Tibial nerve (tissue), 4 donors: ENCODE data around the gene HYAL2. TPM values are rescaled to one million over a fixed set of nuclear protein-coding genes. Genes with fewer than 3 reads are reported as not detected.

Source experiments
- DNase-seq, 2 donors: peaks; one replicate each; pipeline ENCODE4 v3.0.0-alpha.2; 2019; ENCODE audit warnings: low spot score in 2 of 2
- H3K27ac ChIP-seq, 4 donors: fragments of 200-600 bp; sonication (generic) in 3 of 4; one replicate each; pipeline ENCODE4 v1.5.1; 2017 to 2019; ENCODE audit warnings: mild to moderate bottlenecking in 1 of 4
- H3K27me3 ChIP-seq, 2 donors: fragments of 200-600 bp; sonication (generic) in 1 of 2; one replicate each; pipeline versions ENCODE4 v1.5.1 to v1.6.0; 2017 to 2019
- H3K36me3 ChIP-seq, 3 donors: fragments of 200-600 bp; sonication (generic); one replicate each; pipeline ENCODE4 v1.5.1; 2018 to 2019
- H3K4me1 ChIP-seq, 4 donors: fragments of 200-600 bp; sonication (generic) in 3 of 4; one replicate each; pipeline ENCODE4 v1.5.1; 2017 to 2019
- H3K4me3 ChIP-seq, 4 donors: fragments of 200-600 bp; sonication (generic) in 3 of 4; one replicate each; pipeline ENCODE4 v1.5.1; 2017 to 2019; ENCODE audit warnings: mild to moderate bottlenecking in 1 of 4, moderate library complexity in 1 of 4
- H3K9me3 ChIP-seq, 4 donors: fragments of 200-600 bp; sonication (generic) in 3 of 4; one replicate each; pipeline ENCODE4 v1.5.1; 2017 to 2019
- EP300 ChIP-seq, 2 donors: sonication (generic); formaldehyde crosslinking; IDR thresholded peaks; one replicate each; pipeline ENCODE4 v1.6.1; 2017; ENCODE audit warnings: antibody characterized with exemption in 2 of 2, mild to moderate bottlenecking in 1 of 2
- POLR2A ChIP-seq, 2 donors: fragments of 450-650 bp; IDR thresholded peaks; one replicate each; pipeline ENCODE4 v1.6.1; 2017; ENCODE audit warnings: antibody characterized with exemption in 2 of 2, mild to moderate bottlenecking in 2 of 2, moderate library complexity in 2 of 2
- WGBS, 2 donors: methylation state at CpG; one replicate each; pipeline ENCODE4 v1.1.5; 2018; 5-methylcytosine and 5-hydroxymethylcytosine counted together
- total RNA-seq, 4 donors: library from RNA; depleted of rRNA; stranded (reverse); fragments of >200 nt; gene quantifications; one replicate each; pipeline ENCODE4 v1.1.0, GENCODE V29; 2016
- TF ChIP-seq, protein P1 (sequence below), 5 experiments: fragments of 200-600 bp in 3 of 5; fragments of 450-650 bp in 2 of 5; sonication (generic) in 3 of 5; IDR thresholded peaks; one replicate each; pipeline ENCODE4 v1.5.1; 2016 to 2019; ENCODE audit warnings: antibody characterized with exemption in 5 of 5, mild to moderate bottlenecking in 3 of 5, moderate library complexity in 2 of 5

HYAL2 gene
- total RNA-seq, 4 donors from 2014 or later, result 86.9 to 169 (median 129) TPM

DNA sequence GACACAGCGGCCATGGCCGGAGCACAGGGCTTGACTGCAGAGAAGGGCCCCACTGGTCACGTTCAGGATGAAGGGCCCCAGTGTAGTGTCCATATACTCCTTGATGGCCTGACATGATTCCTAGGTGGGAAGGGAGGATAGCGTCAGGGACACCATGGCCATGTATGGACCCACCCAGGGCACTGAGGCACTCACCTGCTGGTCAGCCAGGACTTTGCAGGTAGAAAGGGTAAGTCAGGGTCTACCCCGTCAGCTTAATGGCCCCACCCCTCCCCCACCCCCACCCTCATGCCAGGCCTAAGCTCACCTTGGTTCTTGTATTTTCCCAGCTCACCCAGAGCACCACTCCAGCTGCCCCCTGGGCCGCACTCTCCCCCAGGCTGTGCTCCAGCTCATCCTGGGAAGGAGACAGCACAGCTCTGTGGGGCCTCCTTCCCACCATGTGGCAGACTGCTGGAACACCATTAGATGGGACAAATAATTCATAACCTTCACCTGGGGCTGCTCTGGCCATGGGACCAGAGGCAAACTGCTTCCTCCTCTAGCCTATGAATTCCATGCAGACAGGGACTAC, 21.8 kb downstream of the HYAL2 start:
- peak overlapping the region; percentile 75 to 97 (median 91) for H3K27ac ChIP-seq
- TF ChIP-seq, protein P1, sequence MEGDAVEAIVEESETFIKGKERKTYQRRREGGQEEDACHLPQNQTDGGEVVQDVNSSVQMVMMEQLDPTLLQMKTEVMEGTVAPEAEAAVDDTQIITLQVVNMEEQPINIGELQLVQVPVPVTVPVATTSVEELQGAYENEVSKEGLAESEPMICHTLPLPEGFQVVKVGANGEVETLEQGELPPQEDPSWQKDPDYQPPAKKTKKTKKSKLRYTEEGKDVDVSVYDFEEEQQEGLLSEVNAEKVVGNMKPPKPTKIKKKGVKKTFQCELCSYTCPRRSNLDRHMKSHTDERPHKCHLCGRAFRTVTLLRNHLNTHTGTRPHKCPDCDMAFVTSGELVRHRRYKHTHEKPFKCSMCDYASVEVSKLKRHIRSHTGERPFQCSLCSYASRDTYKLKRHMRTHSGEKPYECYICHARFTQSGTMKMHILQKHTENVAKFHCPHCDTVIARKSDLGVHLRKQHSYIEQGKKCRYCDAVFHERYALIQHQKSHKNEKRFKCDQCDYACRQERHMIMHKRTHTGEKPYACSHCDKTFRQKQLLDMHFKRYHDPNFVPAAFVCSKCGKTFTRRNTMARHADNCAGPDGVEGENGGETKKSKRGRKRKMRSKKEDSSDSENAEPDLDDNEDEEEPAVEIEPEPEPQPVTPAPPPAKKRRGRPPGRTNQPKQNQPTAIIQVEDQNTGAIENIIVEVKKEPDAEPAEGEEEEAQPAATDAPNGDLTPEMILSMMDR (IDR thresholded peaks at IDR 0.05), result no peak
- TF ChIP-seq POLR2A (IDR thresholded peaks at IDR 0.05) (no peak), EP300 (IDR thresholded peaks at IDR 0.05) (no peak)
- no peaks in the 10 kb centered on the region for H3K27me3 ChIP-seq
- H3K4me3 ChIP-seq, result peak overlapping the region in 1 of 4 donors; percentile 82
- DNase-seq, result no peak
- WGBS, 2 donors, result 61 to 64% methylated on average over 5 to 6 of the region's 6 CpGs
- no peaks in the 10 kb centered on the region for H3K9me3 ChIP-seq
- peaks cover 0 to 16% (median 0%) of the 10 kb centered on the region in 3 donors for H3K36me3 ChIP-seq
- H3K4me1 ChIP-seq, result peaks cover 0 to 59% (median 40%) of the 10 kb centered on the region in 4 donors

DNA sequence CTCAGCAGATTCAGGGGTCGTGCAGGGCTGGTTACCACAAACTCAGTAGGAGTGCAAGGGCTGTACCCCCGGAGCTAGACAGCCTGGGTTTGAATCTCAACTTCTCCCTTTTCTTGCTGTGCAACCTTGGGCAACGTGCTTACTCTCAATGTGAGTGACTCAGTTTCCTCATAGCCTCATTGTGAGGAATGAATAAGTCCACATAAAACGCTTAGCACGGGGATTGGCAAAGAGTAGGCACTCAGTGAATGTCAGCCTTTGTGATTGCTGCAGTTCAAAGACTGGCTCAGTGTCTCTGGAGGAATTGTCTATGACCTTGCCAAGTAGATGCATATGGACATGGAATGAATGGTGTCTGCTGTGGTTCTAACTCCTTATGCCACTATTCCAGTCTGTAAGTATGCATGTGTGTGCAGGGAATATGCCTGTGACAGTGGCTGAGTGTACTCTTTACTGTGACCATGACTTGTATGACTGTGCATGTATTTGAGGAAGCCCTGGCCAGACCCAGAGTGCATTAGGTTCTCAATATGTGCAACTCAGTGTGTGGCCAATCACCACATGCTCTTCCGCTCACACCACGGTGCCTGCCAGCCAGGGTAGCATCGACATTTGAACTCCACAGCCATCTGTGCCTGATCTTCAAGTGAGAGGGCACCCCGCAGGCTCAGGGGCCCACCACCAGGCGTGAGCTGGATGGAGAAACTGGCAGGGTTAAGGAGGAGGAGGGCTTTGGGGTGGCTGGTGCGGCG, 22.4 kb downstream of the HYAL2 start:
- no peak for DNase-seq
- peaks cover 0 to 16% (median 0%) of the 10 kb centered on the region in 3 donors for H3K36me3 ChIP-seq
- peak overlapping the region; percentile 42 to 82 (median 74) for H3K4me3 ChIP-seq
- no peaks in the 10 kb centered on the region for H3K27me3 ChIP-seq
- H3K4me1 ChIP-seq, result peaks cover 0 to 59% (median 40%) of the 10 kb centered on the region in 4 donors
- peak overlapping the region; percentile 75 to 97 (median 91) for H3K27ac ChIP-seq
- 19 to 35% methylated on average over 12 of the region's 12 CpGs for WGBS, 2 donors
- H3K9me3 ChIP-seq, result no peaks in the 10 kb centered on the region
- TF ChIP-seq, protein P1 (IDR thresholded peaks at IDR 0.05), result peak in 1 of 5 experiments; percentile 24
- TF ChIP-seq EP300 (IDR thresholded peaks at IDR 0.05), result no peak
- no peak for TF ChIP-seq POLR2A (IDR thresholded peaks at IDR 0.05)

DNA sequence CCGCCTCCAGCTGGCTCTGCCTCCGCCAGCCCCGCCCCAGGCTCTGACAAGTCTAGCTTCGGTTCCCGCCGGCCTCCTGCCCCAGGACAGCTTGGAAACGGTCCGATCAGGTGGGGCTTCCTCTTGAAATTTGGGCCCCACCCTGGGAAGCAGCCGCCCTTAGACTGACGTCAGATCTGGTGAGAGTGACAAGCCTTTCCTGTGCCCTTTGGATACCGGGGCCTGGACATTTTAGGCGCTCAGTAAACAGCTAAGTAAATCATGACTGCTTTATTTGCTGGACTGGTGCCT, 23.0 kb downstream of the HYAL2 start:
- peaks cover 0 to 59% (median 40%) of the 10 kb centered on the region in 4 donors for H3K4me1 ChIP-seq
- 0 to 1% methylated on average over 11 to 12 of the region's 12 CpGs for WGBS, 2 donors
- peak overlapping the region; percentile 75 to 97 (median 91) for H3K27ac ChIP-seq

DNA sequence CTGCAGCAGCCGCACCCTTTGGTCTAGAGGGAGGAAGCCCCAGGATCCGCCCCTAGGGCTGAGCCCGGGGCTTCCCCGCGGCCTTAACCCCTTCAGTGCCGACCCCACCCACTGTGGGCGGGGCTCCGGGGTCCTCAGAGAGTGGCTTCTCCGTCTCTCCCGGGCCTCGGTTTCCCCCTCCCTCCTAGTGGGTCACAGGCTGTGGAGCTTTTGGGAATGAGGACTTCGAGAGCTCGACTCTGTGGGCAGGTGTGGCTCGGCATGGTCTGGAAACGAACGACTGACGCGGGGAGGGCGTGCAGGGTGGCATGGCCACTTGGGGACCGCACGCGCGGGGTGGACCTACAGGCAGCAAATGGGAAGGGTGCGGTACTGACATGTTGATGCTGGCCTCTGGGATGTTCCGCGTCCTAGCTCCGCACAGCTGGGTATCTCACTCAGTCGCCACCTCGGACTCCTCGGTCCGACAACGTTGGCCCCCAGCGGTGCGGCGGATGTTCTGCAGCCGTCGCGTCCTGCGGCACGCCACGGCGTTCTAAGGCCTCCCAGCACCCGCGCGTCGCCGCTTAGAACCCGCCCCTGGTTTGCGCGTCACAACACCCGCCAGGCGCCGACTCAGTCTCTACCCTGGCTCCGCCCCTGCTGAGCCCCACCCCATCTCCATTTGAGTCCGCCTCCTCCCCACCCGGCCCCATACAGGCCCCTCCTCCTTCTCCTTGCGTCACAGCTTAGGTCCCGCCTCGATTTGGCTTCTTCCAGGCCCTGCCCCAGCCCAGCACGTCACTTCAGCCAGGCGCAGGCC, 23.5 kb downstream of the HYAL2 start, which contains the start of the genes HYAL3 and NAA80:
TSS of gene HYAL3 (minus strand) at position 570 of the 802 bp plus-strand sequence. CDS start 3,803 bp downstream, outside the sequence.
TSS of gene NAA80 (minus strand) at position 570 of the 802 bp plus-strand sequence. CDS start 1,942 bp downstream, outside the sequence.
- TF ChIP-seq POLR2A (IDR thresholded peaks at IDR 0.05) (peak; percentile 87 to 98), EP300 (IDR thresholded peaks at IDR 0.05) (peak; percentile 81 to 97)
- TF ChIP-seq, protein P1 (IDR thresholded peaks at IDR 0.05), result peak; percentile 13 to 89 (median 33)
- Histone ChIP-seq H3K27me3 (no peaks in the 10 kb centered on the region), H3K9me3 (no peaks in the 10 kb centered on the region), H3K4me1 (peaks cover 0 to 59% (median 40%) of the 10 kb centered on the region in 4 donors), H3K4me3 (peak within 1 kb of the TSS; percentile 42 to 82 (median 74)), H3K36me3 (peaks cover 0 to 16% (median 0%) of the 10 kb centered on the region in 3 donors), H3K27ac (peak within 1 kb of the TSS; percentile 93 to 98 (median 96))
- 0 to 1% methylated on average over 34 to 40 of the region's 61 CpGs for WGBS, 2 donors
- peak; percentile 99 for DNase-seq

More for the DNA sequence above, 23.0 kb downstream of the HYAL2 start:
- Histone ChIP-seq H3K4me3 (peak overlapping the region; percentile 42 to 82 (median 74)), H3K36me3 (peaks cover 0 to 16% (median 0%) of the 10 kb centered on the region in 3 donors), H3K9me3 (no peaks in the 10 kb centered on the region), H3K27me3 (no peaks in the 10 kb centered on the region)
- no peak for DNase-seq
- TF ChIP-seq EP300 (IDR thresholded peaks at IDR 0.05) (no peak), POLR2A (IDR thresholded peaks at IDR 0.05) (no peak)
- TF ChIP-seq, protein P1 (IDR thresholded peaks at IDR 0.05), result no peak
